IMR-90 (cell line): ENCODE results near the gene HMBS. TPM values are rescaled to one million over a fixed set of nuclear protein-coding genes. Genes with fewer than 3 reads are reported as not detected.

Source experiments
- ATAC-seq: fragments of 200-7000 bp; cut with Tn5 transposase; 2 replicates; pipeline ENCODE4 v1.9.1; 2020; ENCODE audit warnings: low read depth, mild to moderate bottlenecking, moderate library complexity
- BruUV-seq: library from RNA; stranded (reverse); fragments of 400-500 nt; replicated peaks from 2 replicates; lab custom pipeline; 2021; lab: Mats Ljungman, UMichigan
- CTCF ChIA-PET: fragments of 300-600 bp; formaldehyde crosslinking; extraction: SDS; loops from one replicate; lab custom pipeline; 2021; ENCODE audit warnings: antibody characterized with exemption; lab: Yijun Ruan, JAX
- POLR2A ChIA-PET: fragments of 300-600 bp; sonication (Branson Sonifier 250); formaldehyde crosslinking; loops from one replicate; lab custom pipeline; 2022; ENCODE audit warnings: antibody characterized with exemption; ENCODE audit not compliant: unreplicated experiment; lab: Charles Lee
- DNase-seq: peaks from one replicate; pipeline ENCODE4 v3.0.0; 2013
- H2AFZ ChIP-seq: replicated peaks from 2 replicates; pipeline ENCODE3; 2013; ENCODE audit warnings: low read length, mild to moderate bottlenecking; ENCODE audit not compliant: poor library complexity
- H2AK5ac ChIP-seq: 2 replicates; pipeline ENCODE4 v1.6.1; 2013; ENCODE audit warnings: low read depth, low read length, inconsistent platforms
- H2AK9ac ChIP-seq: replicated peaks from 2 replicates; pipeline ENCODE3; 2013; ENCODE audit warnings: mild to moderate bottlenecking, low read depth, low read length, moderate library complexity; ENCODE audit not compliant: poor library complexity
- H2BK120ac ChIP-seq: 2 replicates; pipeline ENCODE4 v1.6.1; 2013; ENCODE audit warnings: low read depth, low read length, inconsistent platforms
- H2BK15ac ChIP-seq: 3 replicates; pipeline ENCODE4 v1.6.1; 2013; ENCODE audit warnings: low read depth, low read length, inconsistent platforms
- H2BK20ac ChIP-seq: 2 replicates; pipeline ENCODE4 v1.6.1; 2013; ENCODE audit warnings: low read depth, mild to moderate bottlenecking, inconsistent platforms, low read length, moderate library complexity
- H2BK5ac ChIP-seq: 2 replicates; pipeline ENCODE4 v1.6.1; 2013; ENCODE audit warnings: mild to moderate bottlenecking, low read depth, low read length, inconsistent platforms; ENCODE audit not compliant: poor library complexity, severe bottlenecking
- H3K14ac ChIP-seq: replicated peaks from 2 replicates; pipeline ENCODE4 v1.6.1; 2013; ENCODE audit warnings: low read depth, low read length, inconsistent platforms
- H3K18ac ChIP-seq: 2 replicates; pipeline ENCODE4 v1.6.1; 2013; ENCODE audit warnings: low read depth, low read length, control low read depth
- H3K23ac ChIP-seq: 2 replicates; pipeline ENCODE4 v1.6.1; 2013; ENCODE audit warnings: low read depth, low read length, inconsistent platforms
- H3K27ac ChIP-seq: 2 replicates; pipeline ENCODE4 v1.5.1; 2013; ENCODE audit warnings: mild to moderate bottlenecking, control low read depth, low read length; ENCODE audit not compliant: insufficient read depth
- H3K27me3 ChIP-seq: 2 replicates; pipeline ENCODE4 v1.6.1; 2013; ENCODE audit warnings: low read length; ENCODE audit not compliant: control insufficient read depth, insufficient read depth
- H3K36me3 ChIP-seq: 2 replicates; pipeline ENCODE4 v1.6.1; 2013; ENCODE audit warnings: low read length, mixed read lengths; ENCODE audit not compliant: control insufficient read depth, insufficient read depth
- H3K4ac ChIP-seq: 2 replicates; pipeline ENCODE4 v1.6.1; 2013; ENCODE audit warnings: low read depth, low read length, inconsistent platforms
- H3K4me1 ChIP-seq: 2 replicates; pipeline ENCODE4 v1.6.1; 2013; ENCODE audit warnings: low read length, mixed read lengths; ENCODE audit not compliant: control insufficient read depth, insufficient read depth
- H3K4me2 ChIP-seq: 2 replicates; pipeline ENCODE4 v1.6.1; 2013; ENCODE audit warnings: low read depth, mild to moderate bottlenecking, control low read depth, low read length, moderate library complexity
- H3K4me3 ChIP-seq: 2 replicates; pipeline ENCODE4 v1.5.1; 2013; ENCODE audit warnings: low read depth, mild to moderate bottlenecking, control low read depth, low read length, moderate library complexity; ENCODE audit not compliant: insufficient read depth
- H3K56ac ChIP-seq: 2 replicates; pipeline ENCODE4 v1.6.1; 2013; ENCODE audit warnings: low read length, inconsistent platforms; ENCODE audit not compliant: insufficient read depth; ENCODE audit errors: extremely low read depth
- H3K79me1 ChIP-seq, 2 experiments: 2 replicates each; pipeline ENCODE4 v1.6.1; 2013; ENCODE audit warnings: low read length in 2 of 2, inconsistent platforms in 1 of 2, low read depth in 1 of 2
- H3K9ac ChIP-seq: 2 replicates; pipeline ENCODE4 v1.6.1; 2013; ENCODE audit warnings: low read depth, low read length, control low read depth
- H3K9me1 ChIP-seq: 2 replicates; pipeline ENCODE4 v1.6.1; 2013; ENCODE audit warnings: low read length, inconsistent platforms; ENCODE audit not compliant: insufficient read depth
- H3K9me3 ChIP-seq: 2 replicates; pipeline ENCODE4 v1.6.1; 2013; ENCODE audit warnings: low read length; ENCODE audit not compliant: control insufficient read depth, insufficient read depth
- H4K20me1 ChIP-seq: 2 replicates; pipeline ENCODE4 v1.6.1; 2013; ENCODE audit warnings: low read length, inconsistent platforms; ENCODE audit not compliant: insufficient read depth
- H4K5ac ChIP-seq: 2 replicates; pipeline ENCODE4 v1.6.1; 2013; ENCODE audit warnings: mild to moderate bottlenecking, low read depth, low read length, control low read depth
- H4K8ac ChIP-seq, 2 experiments: 2 replicates each; pipeline ENCODE4 v1.6.1; 2013; ENCODE audit warnings: low read depth in 2 of 2, low read length in 2 of 2, control low read depth in 1 of 2, inconsistent platforms in 1 of 2
- H4K91ac ChIP-seq: 2 replicates; pipeline ENCODE4 v1.6.1; 2013; ENCODE audit warnings: low read depth, low read length, inconsistent platforms; ENCODE audit not compliant: insufficient read depth
- MAFK ChIP-seq: IDR thresholded peaks from 2 replicates; pipeline ENCODE4 v1.6.1; 2012; ENCODE audit warnings: low read depth, low read length, improper control_type of control experiment
- MAZ ChIP-seq: IDR thresholded peaks from 2 replicates; pipeline ENCODE4 v1.6.1; 2012; ENCODE audit warnings: low read depth, mild to moderate bottlenecking, low read length, improper control_type of control experiment, moderate library complexity, borderline replicate concordance
- RCOR1 ChIP-seq: IDR thresholded peaks from 2 replicates; pipeline ENCODE4 v1.6.1; 2012; ENCODE audit warnings: mild to moderate bottlenecking, low read length, improper control_type of control experiment; ENCODE audit not compliant: insufficient replicate concordance
- RFX5 ChIP-seq: IDR thresholded peaks from 2 replicates; pipeline ENCODE4 v1.8.0; 2012; ENCODE audit warnings: low read depth, mild to moderate bottlenecking, low read length, moderate library complexity
- WGBS, 2 experiments: methylation state at CpG; one replicate each; pipeline versions ENCODE4 v1.1.5 to v1.1.7; 2013; ENCODE audit warnings: missing lambda C conversion rate in 2 of 2; ENCODE audit not compliant: insufficient read length in 1 of 2; ENCODE audit errors: extremely low coverage in 2 of 2; 5-methylcytosine and 5-hydroxymethylcytosine counted together
- dilution Hi-C: fragments of 300-500 bp; cut with HindIII; formaldehyde crosslinking; loops from one replicate; pipeline ENCODE4 v1.14.3; 2018; ENCODE audit warnings: low sequenced_read_pairs; ENCODE audit not compliant: unreplicated experiment
- in situ Hi-C: fragments of 300-500 bp; cut with MboI; formaldehyde crosslinking; loops from 3 replicates; pipeline ENCODE4 v1.14.3; 2019; ENCODE audit warnings: low sequenced_read_pairs, inconsistent platforms, mixed read lengths
- intact Hi-C: fragments of 100-400 bp; cut with micrococcal nuclease; formaldehyde crosslinking; loops from 2 replicates; pipeline ENCODE4 v1.10.0; 2022
- polyA plus RNA-seq, 3 experiments: library from polyadenylated mRNA; depleted of rRNA; stranded (reverse); fragments of >200 nt; gene quantifications; 2 replicates each; pipeline ENCODE4 v1.2.3, GENCODE V29; 2012; ENCODE audit warnings: low replicate concordance in 1 of 3
- total RNA-seq: library from RNA; depleted of rRNA; stranded (reverse); fragments of >200 nt; gene quantifications from 2 replicates; pipeline ENCODE4 v1.2.3, GENCODE V29; 2012

HMBS gene
- total and polyA plus RNA-seq, 2 of the 4 experiments (the other 2 are of a cell fraction): 17.9 to 59.5 TPM

DNA sequence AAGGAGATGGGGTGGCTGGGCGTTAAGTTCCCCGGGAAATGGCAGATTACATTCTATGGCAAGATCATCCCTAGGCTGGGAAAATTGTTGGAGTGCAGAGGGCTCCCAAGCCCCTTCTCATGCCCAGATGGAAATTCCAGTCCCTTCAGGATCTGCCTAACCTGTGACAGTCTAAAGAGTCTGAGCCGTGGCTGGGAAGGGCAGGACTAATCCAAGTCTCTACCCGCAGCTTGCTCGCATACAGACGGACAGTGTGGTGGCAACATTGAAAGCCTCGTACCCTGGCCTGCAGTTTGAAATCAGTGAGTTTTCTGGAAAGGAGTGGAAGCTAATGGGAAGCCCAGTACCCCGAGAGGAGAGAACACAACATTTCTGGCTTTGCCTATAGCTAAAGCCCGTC is 3.7 kb downstream of the HMBS start:
- no peaks in the 10 kb centered on the region for H3K27me3 ChIP-seq
- peaks cover 18% of the 10 kb centered on the region; the same call in 1 of the 2 replicates for H3K9me1 ChIP-seq
- H4K20me1 ChIP-seq: peaks cover 17% of the 10 kb centered on the region
- H3K4me2 ChIP-seq: no peak overlapping the region
- H2AK5ac ChIP-seq: no peak overlapping the region
- no peak overlapping the region for H3K27ac ChIP-seq
- H3K9ac ChIP-seq: no peak overlapping the region
- ATAC-seq: no peak
- H2BK20ac ChIP-seq: no peak overlapping the region
- 98% methylated on average over 5 of the region's 9 CpGs; no CpG with 5 or more reads in 1 of the 2 experiments for WGBS, 2 experiments
- intact Hi-C loops (no loop called here), dilution Hi-C loops (no loop called here), in situ Hi-C loops (no loop called here)
- peaks cover 19% of the 10 kb centered on the region for H3K4me1 ChIP-seq
- no peak overlapping the region for H4K8ac ChIP-seq
- H2AFZ ChIP-seq: no peak overlapping the region
- no peak overlapping the region for H3K4me3 ChIP-seq
- H3K23ac ChIP-seq: no peak overlapping the region
- no peak overlapping the region for H4K5ac ChIP-seq
- peaks cover 30 to 55% of the 10 kb centered on the region in 2 experiments; a peak in 3 of 4 replicates for H3K79me1 ChIP-seq
- H2AK9ac ChIP-seq: no peak overlapping the region
- H3K36me3 ChIP-seq: peaks cover 16% of the 10 kb centered on the region
- H2BK15ac ChIP-seq: no peak overlapping the region
- H3K18ac ChIP-seq: no peak overlapping the region
- no peak overlapping the region for H2BK120ac ChIP-seq
- H3K4ac ChIP-seq: no peak overlapping the region
- TF ChIP-seq RFX5 (no peak), MAZ (no peak), MAFK (no peak), RCOR1 (no peak)
- no peaks in the 10 kb centered on the region for H3K9me3 ChIP-seq
- ChIA-PET POLR2A (no interaction called here), CTCF (no interaction called here)
- no peak overlapping the region for H2BK5ac ChIP-seq
- BruUV-seq: no TSS peak
- H3K56ac ChIP-seq: no peak overlapping the region
- no peak overlapping the region for H3K14ac ChIP-seq
- H4K91ac ChIP-seq: no peak overlapping the region
- no peak for DNase-seq
